Endothelial cell of umbilical vein (primary cell): ENCODE measurements around the gene TTC22. TPM values are rescaled to one million over a fixed set of nuclear protein-coding genes. Genes with fewer than 3 reads are reported as not detected.

Experiments
- BruUV-seq: library from RNA; stranded (reverse); fragments of 400-500 nt; replicated peaks from 2 replicates; lab custom pipeline; 2021; lab: Mats Ljungman, UMichigan
- CTCF ChIA-PET: fragments of 300-600, 350-600 bp; sonication (Branson Sonifier 250); formaldehyde crosslinking; loops from one replicate; lab custom pipeline; 2021; ENCODE audit warnings: antibody characterized with exemption, inconsistent platforms; lab: Charles Lee
- POLR2A ChIA-PET: fragments of 300-600, 350-600 bp; sonication (Branson Sonifier 250); formaldehyde crosslinking; loops from one replicate; lab custom pipeline; 2021; ENCODE audit warnings: antibody characterized with exemption, inconsistent platforms; lab: Charles Lee
- DNase-seq: peaks from one replicate; pipeline ENCODE4 v3.0.0-alpha.2; 2011; ENCODE audit warnings: low read depth, low spot score
- FAIRE-seq: peaks from 2 replicates; lab custom pipeline; 2011; peaks lifted over from hg19 to GRCh38; lab: Jason Lieb, UNC
- H2AFZ ChIP-seq: 2 replicates; pipeline ENCODE4 v1.6.0; 2012; ENCODE audit warnings: low read depth, low read length, control low read depth, inconsistent platforms
- H3K27ac ChIP-seq: 2 replicates; pipeline ENCODE4 v1.5.1; 2011; ENCODE audit warnings: low read depth, mild to moderate bottlenecking, control low read depth, low read length, moderate library complexity; ENCODE audit not compliant: insufficient read depth
- H3K27me3 ChIP-seq, 2 experiments: 2 replicates each; pipeline versions ENCODE4 v1.6.0 to v1.6.1; 2011; ENCODE audit warnings: low read length in 2 of 2, mixed read lengths in 1 of 2; ENCODE audit not compliant: control insufficient read depth in 2 of 2, insufficient read depth in 2 of 2
- H3K36me3 ChIP-seq, 2 experiments: 2 replicates in 1 of 2; 3 replicates in 1 of 2; pipeline ENCODE4 v1.5.1; 2011; ENCODE audit warnings: low read length in 2 of 2, mild to moderate bottlenecking in 1 of 2, moderate library complexity in 1 of 2; ENCODE audit not compliant: control insufficient read depth in 2 of 2, insufficient read depth in 2 of 2; ENCODE audit errors: extremely low read depth in 1 of 2
- H3K4me1 ChIP-seq: 3 replicates; pipeline ENCODE4 v1.5.1; 2011; ENCODE audit warnings: mild to moderate bottlenecking, low read length; ENCODE audit not compliant: control insufficient read depth, insufficient read depth; ENCODE audit errors: extremely low read depth
- H3K4me2 ChIP-seq: 2 replicates; pipeline ENCODE4 v1.6.1; 2011; ENCODE audit warnings: low read length, control low read depth, mixed read lengths; ENCODE audit not compliant: insufficient read depth
- H3K4me3 ChIP-seq, 3 experiments: fragments of 200-600 bp in 1 of 3; sonication (generic), shearing (Covaris generic) in 1 of 3; replicated peaks in 1 of 3; 2 replicates each; pipeline ENCODE4 v1.5.1; 2011 to 2016; ENCODE audit warnings: control low read depth in 3 of 3, low read length in 3 of 3, mild to moderate bottlenecking in 2 of 3, inconsistent platforms in 1 of 3, low read depth in 1 of 3, moderate library complexity in 1 of 3; ENCODE audit not compliant: insufficient read depth in 1 of 3
- H3K79me2 ChIP-seq: 2 replicates; pipeline ENCODE4 v1.6.0; 2012; ENCODE audit warnings: low read length, inconsistent platforms; ENCODE audit not compliant: control insufficient read depth, insufficient read depth
- H3K9ac ChIP-seq: replicated peaks from 2 replicates; pipeline ENCODE3; 2011; ENCODE audit warnings: low read length, control low read depth; ENCODE audit not compliant: insufficient read depth; ENCODE audit errors: extremely low read depth
- H3K9me1 ChIP-seq: replicated peaks from 3 replicates; pipeline ENCODE4 v1.6.0; 2011; ENCODE audit warnings: mild to moderate bottlenecking, low read length; ENCODE audit not compliant: control insufficient read depth, insufficient read depth; ENCODE audit errors: extremely low read depth
- H3K9me3 ChIP-seq: replicated peaks from 2 replicates; pipeline ENCODE4 v1.5.1; 2012; ENCODE audit warnings: low read length, inconsistent platforms; ENCODE audit not compliant: control insufficient read depth, insufficient read depth
- H4K20me1 ChIP-seq: replicated peaks from 2 replicates; pipeline ENCODE3; 2011; ENCODE audit warnings: mild to moderate bottlenecking, low read length; ENCODE audit not compliant: control insufficient read depth, insufficient read depth; ENCODE audit errors: extremely low read depth
- EZH2 ChIP-seq: IDR thresholded peaks from 2 replicates; pipeline ENCODE4 v1.6.1; 2012; ENCODE audit warnings: borderline replicate concordance, low read depth, mild to moderate bottlenecking, moderate library complexity, low read length, inconsistent platforms; ENCODE audit not compliant: severe bottlenecking
- FOS ChIP-seq: IDR thresholded peaks from 2 replicates; pipeline ENCODE4 v1.6.1; 2011; ENCODE audit warnings: mild to moderate bottlenecking, low read length, moderate library complexity, borderline replicate concordance; ENCODE audit not compliant: insufficient read depth
- GATA2 ChIP-seq: IDR thresholded peaks from 2 replicates; pipeline ENCODE4 v1.7.0; 2011; ENCODE audit warnings: low read depth, mild to moderate bottlenecking, moderate library complexity, mixed read lengths, low read length; ENCODE audit not compliant: insufficient read length, insufficient read depth
- JUN ChIP-seq: IDR thresholded peaks from 2 replicates; pipeline ENCODE4 v1.6.1; 2011; ENCODE audit warnings: borderline replicate concordance, low read depth; ENCODE audit not compliant: insufficient read length, insufficient read depth
- MYC ChIP-seq: IDR thresholded peaks from one replicate; pipeline ENCODE4 v1.6.1; 2011; ENCODE audit warnings: mild to moderate bottlenecking, low read depth, low read length
- POLR2A ChIP-seq: IDR thresholded peaks from 2 replicates; pipeline ENCODE4 v1.6.1; 2012; ENCODE audit warnings: low read depth, mild to moderate bottlenecking, control low read depth, low read length
- POLR2AphosphoS5 ChIP-seq: IDR thresholded peaks from 2 replicates; pipeline ENCODE4 v1.6.1; 2012; ENCODE audit warnings: low read depth, mild to moderate bottlenecking, control low read depth, low read length, moderate library complexity; ENCODE audit not compliant: insufficient read depth
- dilution Hi-C: fragments of 300-500 bp; cut with MboI; formaldehyde crosslinking; loops from one replicate; pipeline ENCODE4 v1.15.0; 2019; ENCODE audit warnings: low sequenced_read_pairs; ENCODE audit not compliant: extremely low pct_ligation_motif_present
- intact Hi-C: fragments of 100-400 bp; cut with micrococcal nuclease; formaldehyde crosslinking; loops from one replicate; pipeline ENCODE4 v1.10.0; 2022
- polyA plus RNA-seq, 4 experiments: library from polyadenylated mRNA; depleted of rRNA in 3 of 4; stranded (reverse) in 3 of 4; unstranded in 1 of 4; fragments of >200 nt; gene quantifications; 2 replicates each; pipeline versions ENCODE4 v1.2.1 to v1.2.3, GENCODE V29; 2011 to 2012; ENCODE audit warnings: missing spikeins in 1 of 4
- total RNA-seq: library from RNA; stranded (reverse); gene quantifications from 2 replicates; pipeline ENCODE4 v1.2.3, GENCODE V29; 2021
- TF ChIP-seq, protein P1 (sequence below), 2 donors: IDR thresholded peaks; 1 replicate in 1 of 2; 2 replicates in 1 of 2; pipeline ENCODE4 v1.5.1; 2011; ENCODE audit warnings: low read length in 2 of 2, mild to moderate bottlenecking in 2 of 2, moderate library complexity in 2 of 2, control low read depth in 1 of 2, inconsistent platforms in 1 of 2, low read depth in 1 of 2; ENCODE audit not compliant: insufficient read depth in 1 of 2; ENCODE audit errors: extremely low read depth in 1 of 2
- TF ChIP-seq, protein P2 (sequence below): IDR thresholded peaks from 2 replicates; pipeline ENCODE4 v1.6.1; 2011; ENCODE audit not compliant: insufficient read depth, insufficient read length

Gene TTC22
- total and polyA plus RNA-seq, 2 donors (not counting 3 experiments of a cell fraction or from before 2014, with no cell fraction given), result not detected

DNA sequence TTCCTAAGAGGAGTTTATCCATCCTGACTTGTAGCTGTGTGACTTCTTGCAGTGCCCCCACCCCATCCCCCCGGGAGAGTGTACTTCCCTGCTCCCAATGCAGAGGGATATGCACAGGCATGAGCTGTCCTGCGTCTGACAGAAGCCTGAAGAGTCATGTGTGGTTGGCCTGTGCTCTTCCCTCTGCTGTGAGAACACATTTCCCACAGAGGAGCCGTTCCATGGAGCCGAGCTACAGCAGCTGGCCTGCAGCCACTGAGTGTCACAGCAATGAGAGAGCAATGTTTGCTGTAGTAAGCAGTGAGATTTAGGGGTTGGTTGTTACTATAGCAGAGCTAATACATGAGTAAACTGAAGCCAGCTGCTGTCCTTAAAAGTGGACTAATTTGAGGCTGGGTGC lies 58.8 kb downstream of the TTC22 start:
- no peaks in the 10 kb centered on the region for H4K20me1 ChIP-seq
- H2AFZ ChIP-seq, result no peak overlapping the region
- no peaks in the 10 kb centered on the region for H3K27me3 ChIP-seq
- intact Hi-C loops, result no loop called here
- H3K36me3 ChIP-seq, result peaks cover 4 to 30% of the 10 kb centered on the region in 2 experiments
- no peak overlapping the region for H3K4me3 ChIP-seq
- no peak overlapping the region for H3K4me2 ChIP-seq
- dilution Hi-C loops, result no loop called here
- H3K79me2 ChIP-seq, result no peaks in the 10 kb centered on the region
- no TSS peak for BruUV-seq
- H3K4me1 ChIP-seq, result no peaks in the 10 kb centered on the region
- H3K9me3 ChIP-seq, result no peaks in the 10 kb centered on the region
- TF ChIP-seq MYC (no peak), EZH2 (no peak), FOS (no peak), GATA2 (no peak)
- TF ChIP-seq, protein P1, sequence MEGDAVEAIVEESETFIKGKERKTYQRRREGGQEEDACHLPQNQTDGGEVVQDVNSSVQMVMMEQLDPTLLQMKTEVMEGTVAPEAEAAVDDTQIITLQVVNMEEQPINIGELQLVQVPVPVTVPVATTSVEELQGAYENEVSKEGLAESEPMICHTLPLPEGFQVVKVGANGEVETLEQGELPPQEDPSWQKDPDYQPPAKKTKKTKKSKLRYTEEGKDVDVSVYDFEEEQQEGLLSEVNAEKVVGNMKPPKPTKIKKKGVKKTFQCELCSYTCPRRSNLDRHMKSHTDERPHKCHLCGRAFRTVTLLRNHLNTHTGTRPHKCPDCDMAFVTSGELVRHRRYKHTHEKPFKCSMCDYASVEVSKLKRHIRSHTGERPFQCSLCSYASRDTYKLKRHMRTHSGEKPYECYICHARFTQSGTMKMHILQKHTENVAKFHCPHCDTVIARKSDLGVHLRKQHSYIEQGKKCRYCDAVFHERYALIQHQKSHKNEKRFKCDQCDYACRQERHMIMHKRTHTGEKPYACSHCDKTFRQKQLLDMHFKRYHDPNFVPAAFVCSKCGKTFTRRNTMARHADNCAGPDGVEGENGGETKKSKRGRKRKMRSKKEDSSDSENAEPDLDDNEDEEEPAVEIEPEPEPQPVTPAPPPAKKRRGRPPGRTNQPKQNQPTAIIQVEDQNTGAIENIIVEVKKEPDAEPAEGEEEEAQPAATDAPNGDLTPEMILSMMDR (IDR thresholded peaks at IDR 0.05; ENCODE audit: extremely low read depth in 1 of 2, insufficient read depth in 1 of 2, low read depth in 1 of 2, low read length in 2 of 2), result no peak
- POLR2A ChIA-PET, result no interaction called here
- H3K9me1 ChIP-seq, result no peaks in the 10 kb centered on the region
- FAIRE-seq, result no peak
- no peak overlapping the region for H3K9ac ChIP-seq
- CTCF ChIA-PET, result interaction anchor here (1.1 kb wide), 1 partner anchor 16 kb away, joined by 3 read pairs; no protein-coding TSS in a partner anchor
- no peak overlapping the region for H3K27ac ChIP-seq
- no peak for DNase-seq

DNA sequence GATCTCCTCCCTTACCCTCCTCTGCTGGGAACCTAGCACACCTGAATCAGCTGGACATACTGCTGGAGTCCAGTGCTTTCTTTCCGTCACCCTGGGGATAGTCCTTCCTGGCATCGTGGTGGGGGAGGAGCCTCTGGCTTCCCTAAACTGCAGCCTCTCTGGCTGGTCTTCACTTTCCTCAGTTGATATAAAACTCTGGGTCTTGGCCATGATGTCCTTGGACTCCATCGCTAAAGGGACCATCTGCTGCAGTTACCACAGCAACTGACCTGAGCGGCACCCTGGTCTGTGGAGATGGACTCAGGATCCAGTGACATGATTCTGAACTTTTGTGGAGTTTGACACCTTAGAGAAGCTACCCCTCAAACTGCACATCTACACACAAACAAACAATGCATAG lies 59.6 kb downstream of the TTC22 start:
- ChIA-PET POLR2A (no interaction called here), CTCF (interaction anchor here (1.1 kb wide), 1 partner anchor 15 kb away, joined by 3 read pairs; no protein-coding TSS in a partner anchor)
- Histone ChIP-seq H3K79me2 (no peaks in the 10 kb centered on the region), H3K27ac (no peak overlapping the region), H3K4me3 (no peak overlapping the region), H2AFZ (no peak overlapping the region), H3K27me3 (no peaks in the 10 kb centered on the region), H3K4me1 (no peaks in the 10 kb centered on the region), H4K20me1 (no peaks in the 10 kb centered on the region), H3K9me3 (no peaks in the 10 kb centered on the region), H3K36me3 (peaks cover 6 to 37% of the 10 kb centered on the region in 2 experiments), H3K9ac (no peak overlapping the region), H3K9me1 (no peaks in the 10 kb centered on the region), H3K4me2 (no peak overlapping the region)
- TF ChIP-seq MYC (no peak), EZH2 (no peak), POLR2AphosphoS5 (no peak), FOS (no peak), JUN (no peak), GATA2 (no peak), POLR2A (no peak)
- TF ChIP-seq, protein P2, sequence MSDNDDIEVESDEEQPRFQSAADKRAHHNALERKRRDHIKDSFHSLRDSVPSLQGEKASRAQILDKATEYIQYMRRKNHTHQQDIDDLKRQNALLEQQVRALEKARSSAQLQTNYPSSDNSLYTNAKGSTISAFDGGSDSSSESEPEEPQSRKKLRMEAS, result no peak
- TF ChIP-seq, protein P1 (IDR thresholded peaks at IDR 0.05; ENCODE audit: extremely low read depth in 1 of 2, insufficient read depth in 1 of 2, low read depth in 1 of 2, low read length in 2 of 2), result no peak
- DNase-seq (no peak), FAIRE-seq (no peak)
- TSS peak; percentile 49 for BruUV-seq
- dilution Hi-C loops, result no loop called here
- intact Hi-C loops, result no loop called here
